Left ventricle myocardium superior (tissue), 1 donor: ENCODE results near the gene SRMS. TPM values are rescaled to one million over a fixed set of nuclear protein-coding genes. Genes with fewer than 3 reads are reported as not detected.
A peak's percentile ranks its signal among the peaks of the same experiment; 100 is the strongest.

Experiments used
- ATAC-seq: fragments of 200-7000 bp; cut with Tn5 transposase; one replicate; pipeline ENCODE4 v1.9.1; 2020; ENCODE audit warnings: mild to moderate bottlenecking, moderate library complexity
- DNase-seq: peaks from one replicate; pipeline ENCODE4 v3.0.0-alpha.2; 2020
- intact Hi-C: fragments of 100-400 bp; cut with micrococcal nuclease; formaldehyde crosslinking; loops from one replicate; pipeline ENCODE4 v1.11.0; 2022
- total RNA-seq: library from RNA; stranded (reverse); fragmentation: NEBNext Ultra II Directional; extraction: Animal tissue kit (Norgen Biotek cat#: 25700); gene quantifications from one replicate; pipeline ENCODE4 v1.2.1, GENCODE V29; 2021
- donor health status: DM: no; HTN: yes; CAD: no; lungs with severe emphysema.

The SRMS gene
- total RNA-seq, 1 donor from 2014 or later: not detected

DNA sequence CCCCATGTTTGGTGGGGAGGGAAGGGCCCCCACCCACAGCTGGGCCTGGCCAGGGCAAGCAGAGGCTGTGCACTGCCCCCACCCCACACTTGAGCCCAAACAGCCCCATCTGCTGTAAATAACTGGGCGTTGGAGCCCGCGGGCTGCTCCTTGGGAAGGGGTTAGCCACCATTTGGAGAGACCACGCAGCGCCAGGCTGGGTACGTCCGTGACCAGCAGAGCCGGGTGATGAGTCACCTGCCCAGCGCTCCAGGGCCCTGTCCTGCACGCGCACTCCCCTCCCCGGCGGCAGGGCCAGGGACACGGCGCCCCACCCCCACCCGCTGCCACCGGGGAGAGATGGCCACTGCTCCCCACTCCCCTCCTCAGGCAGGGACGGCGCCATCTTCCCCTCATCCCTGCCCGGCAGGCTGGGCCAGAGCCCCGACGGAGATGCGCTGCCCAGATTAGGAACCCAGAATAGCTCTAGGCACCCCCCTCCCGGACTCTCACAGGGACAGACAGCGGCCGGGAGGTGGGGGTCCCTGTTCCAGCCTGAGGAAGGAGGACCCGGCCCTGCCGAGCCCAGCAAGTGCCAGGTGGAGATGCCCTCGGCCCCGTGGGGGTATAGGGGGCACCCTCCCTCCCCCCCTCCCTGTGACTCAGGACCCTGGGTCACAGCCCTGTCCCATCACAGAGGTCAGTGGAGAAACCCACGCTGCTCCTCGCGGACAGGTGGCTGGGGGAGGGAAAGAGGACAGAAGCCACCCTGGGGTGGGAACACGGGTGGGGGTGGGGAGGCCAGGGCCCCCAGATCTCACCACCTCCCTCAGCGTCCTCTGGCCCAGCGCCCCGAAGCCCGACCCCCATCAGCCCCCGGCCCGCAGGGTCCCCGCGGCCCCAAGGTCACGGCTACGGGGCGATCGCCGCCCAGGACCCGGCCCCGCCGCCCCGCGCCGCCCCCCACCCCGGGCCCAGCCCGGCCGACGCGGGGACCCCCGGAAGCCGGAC, 49.3 kb downstream of the SRMS start:
- intact Hi-C loops: no loop called here
- ATAC-seq (peak; percentile 52), DNase-seq (peak; percentile 84)

DNA sequence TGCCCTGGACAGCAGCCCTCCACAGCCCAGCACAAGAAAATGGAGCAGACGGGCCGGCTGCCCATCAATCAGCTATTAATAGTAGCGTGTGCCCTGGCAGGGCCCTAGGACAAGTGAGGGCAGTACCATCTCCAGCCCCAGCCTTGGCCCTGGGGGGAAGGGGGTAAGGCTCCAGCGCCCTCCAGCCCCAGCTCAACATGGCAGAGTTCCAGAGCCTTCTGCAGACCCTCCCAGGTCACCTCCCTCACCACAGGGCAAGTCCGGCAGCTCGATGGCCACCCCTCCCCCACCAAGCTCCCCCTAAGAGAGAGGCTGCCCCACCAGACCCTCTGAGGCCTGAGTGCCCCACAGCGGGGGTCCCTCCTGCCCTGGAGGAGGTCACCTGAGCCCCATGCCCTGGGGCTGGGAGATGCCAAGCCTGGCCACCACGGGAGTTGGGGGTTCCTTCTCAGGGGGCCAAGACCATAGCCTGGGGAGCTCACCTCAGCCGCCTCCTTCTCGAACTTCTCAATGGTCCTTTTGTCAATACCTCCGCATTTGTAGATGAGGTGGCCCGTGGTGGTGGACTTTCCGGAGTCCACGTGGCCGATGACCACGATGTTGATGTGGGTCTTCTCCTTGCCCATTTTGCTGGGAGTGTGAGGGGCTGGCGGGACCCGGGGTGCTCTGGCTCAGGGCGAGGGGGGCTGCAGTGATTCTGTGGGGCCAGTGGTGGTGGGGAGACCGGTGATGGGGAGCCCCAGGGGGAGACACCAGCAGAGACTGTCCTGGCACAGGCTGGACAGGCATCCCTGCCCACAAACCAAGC, 50.2 kb downstream of the SRMS start:
- intact Hi-C loops: no loop called here
- DNase-seq (peak; percentile 76), ATAC-seq (peak; percentile 61)

GRCh38 chr20:63496596-63497120, 50.9 kb downstream of the SRMS start:
- no peak for DNase-seq
- ATAC-seq: no peak
- intact Hi-C loops: no loop called here

DNA sequence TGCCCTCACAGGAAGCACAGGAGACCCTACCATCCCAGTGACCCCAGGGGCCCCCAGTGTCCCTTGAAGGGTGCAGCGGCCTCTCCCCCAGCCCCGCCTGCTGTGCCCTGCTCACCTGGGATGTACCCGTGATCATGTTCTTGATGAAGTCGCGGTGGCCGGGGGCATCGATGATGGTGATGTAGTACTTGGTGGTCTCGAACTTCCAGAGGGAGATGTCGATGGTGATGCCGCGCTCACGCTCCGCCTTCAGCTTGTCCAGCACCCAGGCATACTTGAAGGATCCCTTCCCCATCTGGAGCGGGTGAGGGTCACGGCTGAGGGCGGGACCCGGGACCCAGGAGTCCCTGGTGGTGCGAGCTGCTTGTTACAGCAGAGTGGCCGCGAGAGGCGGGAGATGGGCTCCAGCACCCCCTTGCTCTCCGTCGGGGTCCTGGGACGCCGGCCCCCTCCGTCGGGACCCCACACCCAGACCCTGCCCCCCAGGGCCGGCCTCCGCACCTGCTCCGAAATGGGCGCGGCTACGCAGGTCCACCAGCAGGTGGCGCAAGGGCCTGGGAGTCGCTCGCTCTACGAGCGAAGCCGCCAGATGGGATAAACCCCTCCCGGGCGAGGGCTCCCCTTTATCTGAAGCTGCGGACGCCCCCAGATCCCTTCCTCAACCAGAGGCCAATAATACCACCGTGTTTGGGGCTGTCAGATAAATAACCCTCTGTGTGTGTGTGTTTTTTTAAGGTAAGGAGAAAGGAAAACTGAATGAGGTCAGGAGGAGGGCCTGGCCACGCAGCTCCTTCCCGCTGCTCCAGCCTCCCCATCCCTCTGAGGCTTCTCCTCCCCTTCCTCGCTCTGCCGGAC, 51.6 kb downstream of the SRMS start:
- DNase-seq: peak; percentile 82
- ATAC-seq: peak; percentile 34
- intact Hi-C loops: no loop called here

DNA sequence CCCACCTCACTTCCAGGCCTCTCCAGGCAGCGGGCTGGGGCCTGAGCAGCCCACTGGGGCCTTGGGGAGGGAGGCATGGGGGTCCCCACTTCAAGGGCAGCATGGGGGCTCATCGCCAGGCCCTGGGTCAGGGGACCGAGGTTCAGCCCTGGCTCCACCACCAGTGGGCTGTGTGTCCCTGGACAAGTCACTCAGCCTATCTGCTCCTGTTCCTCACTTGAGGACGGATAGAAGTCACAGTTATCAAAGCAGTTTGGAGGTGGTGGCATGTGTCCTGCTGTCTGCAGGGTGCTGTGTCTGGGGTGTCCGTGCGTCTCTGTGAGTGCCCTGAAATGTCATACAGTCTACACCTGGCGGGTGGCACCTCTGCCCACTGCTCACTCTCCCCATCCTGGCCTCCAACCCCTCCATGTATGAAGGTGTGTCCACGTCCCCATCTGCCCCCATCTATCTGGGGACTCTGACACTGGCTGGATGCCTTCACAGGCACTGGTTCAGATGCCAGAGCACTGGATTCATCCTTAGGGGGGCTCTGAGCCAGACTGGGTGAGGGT, 52.3 kb downstream of the SRMS start:
- ATAC-seq (no peak), DNase-seq (no peak)
- intact Hi-C loops: no loop called here

DNA sequence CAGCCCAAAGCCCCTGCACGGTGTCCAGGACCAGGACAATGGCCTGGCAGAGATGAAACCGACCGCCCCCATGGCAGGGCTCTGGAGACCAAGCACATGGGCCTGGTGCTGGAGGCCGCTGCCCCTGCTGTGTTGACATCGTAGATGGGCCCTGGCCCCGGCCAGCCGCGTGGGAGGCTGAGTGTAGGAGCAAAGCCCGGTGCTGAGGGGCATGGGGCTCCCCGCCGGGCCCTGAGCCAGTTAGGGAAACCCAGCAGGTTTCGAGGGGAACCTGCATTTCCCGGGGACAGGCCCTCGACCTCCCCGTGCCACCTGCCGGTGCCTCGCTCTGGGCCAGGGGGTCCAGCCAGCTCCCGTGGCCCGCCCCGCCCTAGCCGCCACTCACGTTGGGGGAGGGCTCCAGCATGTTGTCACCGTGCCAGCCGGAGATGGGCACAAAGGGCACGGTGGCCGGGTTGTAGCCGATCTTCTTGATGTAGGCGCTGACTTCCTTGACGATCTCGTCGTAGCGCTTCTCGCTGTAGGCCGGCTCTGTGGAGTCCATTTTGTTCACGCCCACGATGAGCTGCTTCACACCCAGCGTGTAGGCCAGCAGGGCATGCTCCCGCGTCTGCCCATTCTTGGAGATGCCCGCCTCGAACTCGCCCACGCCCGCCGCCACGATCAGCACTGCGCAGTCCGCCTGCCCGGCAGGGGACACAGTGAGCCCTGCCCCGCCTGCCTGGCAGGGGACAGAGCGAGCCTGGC, 53.0 kb downstream of the SRMS start:
- no peak for DNase-seq
- ATAC-seq: no peak
- intact Hi-C loops: no loop called here

DNA sequence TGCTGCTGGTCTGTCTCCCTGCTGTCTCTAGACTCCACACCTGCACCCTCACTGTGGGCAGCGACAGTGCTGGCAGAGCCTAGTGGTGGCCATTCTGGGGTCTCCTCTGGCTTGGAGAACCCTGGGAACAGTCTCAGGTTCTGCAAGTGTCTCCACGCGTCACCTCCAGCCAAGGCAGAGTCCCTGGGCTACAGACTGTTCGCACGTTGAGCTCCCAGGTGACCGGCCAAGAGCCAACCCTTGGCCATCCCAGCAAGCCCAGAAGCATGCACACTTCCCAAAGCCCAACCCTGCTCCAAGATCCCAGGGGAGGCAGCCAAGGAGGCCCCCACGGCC, 53.5 kb downstream of the SRMS start:
- no peak for ATAC-seq
- intact Hi-C loops: no loop called here
- DNase-seq: no peak

DNA sequence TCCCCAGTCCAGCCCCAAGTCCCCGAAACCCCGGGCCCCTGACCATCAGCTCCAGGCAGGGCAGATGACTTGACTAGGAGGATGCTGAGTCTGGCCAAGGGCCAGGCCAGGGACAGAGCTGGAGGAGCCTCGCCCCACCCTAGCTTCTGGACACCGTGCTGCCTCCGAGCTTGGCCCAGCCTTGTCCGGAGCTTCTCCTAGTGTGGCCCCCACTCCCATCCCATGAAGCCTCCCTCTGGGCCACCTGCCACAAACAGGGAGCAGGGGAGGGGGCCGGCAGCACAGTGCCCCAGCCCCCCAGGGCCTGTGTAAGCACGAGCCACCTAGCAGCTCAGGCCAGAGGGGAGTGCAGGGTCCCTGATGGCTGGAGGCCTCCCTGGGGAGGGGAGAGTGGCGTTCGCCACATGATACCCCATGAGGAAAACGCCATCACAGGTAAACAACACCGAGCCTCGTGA, 54.0 kb downstream of the SRMS start:
- intact Hi-C loops: no loop called here
- ATAC-seq: no peak
- no peak for DNase-seq

GRCh38 chr20:63492982-63493381, 54.6 kb downstream of the SRMS start:
- no peak for ATAC-seq
- DNase-seq: no peak
- intact Hi-C loops: no loop called here

DNA sequence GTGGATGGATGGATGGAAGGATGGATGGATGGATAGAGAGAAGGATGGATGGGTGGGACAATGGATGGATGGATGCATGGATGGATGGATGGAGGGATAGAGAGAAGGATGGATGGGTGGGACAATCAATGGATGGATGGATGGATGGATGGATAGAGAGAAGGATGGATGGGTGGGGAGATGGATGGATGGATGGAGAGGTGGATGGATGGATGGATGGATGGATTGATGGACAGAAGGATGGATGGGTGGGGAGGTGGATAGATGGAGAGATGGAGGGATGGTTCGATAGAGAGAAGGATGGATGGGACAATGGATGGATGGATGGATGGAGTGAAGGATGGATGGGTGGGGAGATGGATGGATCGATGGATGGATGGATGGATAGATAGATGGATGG, 55.0 kb downstream of the SRMS start:
- DNase-seq: no peak
- intact Hi-C loops: no loop called here
- no peak for ATAC-seq

DNA sequence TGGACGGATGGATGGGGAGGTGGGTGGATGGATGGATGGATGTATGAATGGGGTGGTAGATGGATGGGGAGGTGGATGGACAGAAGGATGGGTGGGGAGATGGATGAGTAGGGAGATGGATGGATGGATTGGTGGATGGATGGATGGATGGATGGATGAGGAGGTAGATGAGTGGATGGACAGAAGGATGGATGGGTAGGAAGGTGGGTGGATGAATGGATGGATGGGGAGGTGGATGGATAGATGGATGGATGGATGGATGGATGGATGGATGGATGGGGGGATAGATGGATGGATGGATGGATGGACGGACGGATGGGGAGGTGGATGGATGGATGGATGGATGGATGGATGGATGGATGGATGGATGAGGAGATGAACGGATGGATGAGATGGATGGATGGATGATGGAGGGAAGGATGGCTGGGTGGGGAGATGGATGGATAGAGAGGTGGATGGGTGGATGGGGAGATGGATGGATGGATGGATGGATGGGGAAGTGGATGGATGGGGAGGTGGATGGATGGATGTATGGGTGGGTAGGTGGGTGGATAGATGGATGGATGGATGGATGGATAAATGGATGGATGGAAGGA, 55.8 kb downstream of the SRMS start:
- intact Hi-C loops: no loop called here
- no peak for DNase-seq
- no peak for ATAC-seq

DNA sequence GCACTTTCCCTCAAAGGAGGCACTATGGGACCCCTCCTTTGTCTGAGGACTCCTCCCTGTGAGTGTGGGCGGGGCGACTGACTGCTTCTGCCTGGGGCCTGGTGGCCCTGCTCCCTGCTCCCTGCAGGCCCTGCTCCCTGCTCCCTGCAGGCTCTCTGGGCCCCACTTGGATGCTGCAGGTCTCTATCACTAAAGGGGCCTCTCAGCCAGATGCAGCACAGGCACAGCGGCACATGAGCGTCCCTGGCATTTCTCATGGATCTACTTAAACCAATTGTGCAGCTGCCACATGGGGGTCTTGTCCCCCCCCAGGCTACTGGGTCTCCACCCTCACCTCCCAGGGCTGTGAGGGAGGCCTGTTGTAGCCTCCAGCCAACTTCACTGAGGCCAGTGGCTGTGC, 56.5 kb downstream of the SRMS start:
- DNase-seq (no peak), ATAC-seq (no peak)
- intact Hi-C loops: no loop called here

Other genes starting within 250 kb of the SRMS start
- 1.8 TPM for gene CHRNA4, start 186.4 kb downstream of the SRMS start, total RNA-seq
- gene KCNQ2, start 75.1 kb downstream of the SRMS start, total RNA-seq: 0.52 TPM
- 1,346 TPM for gene EEF1A2, start 48.7 kb downstream of the SRMS start, total RNA-seq
- gene PPDPF, start 27.0 kb downstream of the SRMS start, total RNA-seq: 307 TPM
- gene PTK6, start 10.4 kb downstream of the SRMS start, total RNA-seq: not detected
- 0.15 TPM for gene FNDC11, start 6.4 kb upstream of the SRMS start, total RNA-seq
- gene HELZ2, start 26.5 kb upstream of the SRMS start, total RNA-seq: 13.2 TPM
- 5.9 TPM for gene GMEB2, start 79.4 kb upstream of the SRMS start, total RNA-seq
- 5.5 TPM for gene STMN3, start 105.7 kb upstream of the SRMS start, total RNA-seq
- gene RTEL1, start 110.6 kb upstream of the SRMS start, total RNA-seq: 9.9 TPM
- gene TNFRSF6B, start 148.9 kb upstream of the SRMS start, total RNA-seq: 0.64 TPM
- gene ARFRP1, start 160.2 kb upstream of the SRMS start, total RNA-seq: 46.5 TPM
- 16.2 TPM for gene ZGPAT, start 160.3 kb upstream of the SRMS start, total RNA-seq
- gene LIME1, start 188.9 kb upstream of the SRMS start, total RNA-seq: 2.7 TPM
- gene SLC2A4RG, start 192.0 kb upstream of the SRMS start, total RNA-seq: 104 TPM